ENCODE data around the gene NPIPA1.
"Not testable (repeated sequence)": the region's sequence is repeated elsewhere in the genome, so short reads cannot be mapped to it uniquely, and the experiment has no call there.

Gene NPIPA1

GRCh38 chr16:14928064-14928714, 9.1 kb upstream of the NPIPA1 start:
- H3K4me3 ChIP-seq (replicated peaks; ENCODE audit: low read depth, low read length); DNase-seq (ENCODE audit: low read depth): not testable (repeated sequence)

- H3K4me3 ChIP-seq (replicated peaks; ENCODE audit: low read depth, low read length); DNase-seq (ENCODE audit: low read depth): not testable (repeated sequence)
These were observed 8.1 kb upstream of the NPIPA1 start for GRCh38 chr16:14929176-14929575.

- DNase-seq (ENCODE audit: low read depth); H3K4me3 ChIP-seq (replicated peaks; ENCODE audit: low read depth, low read length): not testable (repeated sequence)
These were observed 7.0 kb upstream of the NPIPA1 start for GRCh38 chr16:14930246-14930645.

DNA sequence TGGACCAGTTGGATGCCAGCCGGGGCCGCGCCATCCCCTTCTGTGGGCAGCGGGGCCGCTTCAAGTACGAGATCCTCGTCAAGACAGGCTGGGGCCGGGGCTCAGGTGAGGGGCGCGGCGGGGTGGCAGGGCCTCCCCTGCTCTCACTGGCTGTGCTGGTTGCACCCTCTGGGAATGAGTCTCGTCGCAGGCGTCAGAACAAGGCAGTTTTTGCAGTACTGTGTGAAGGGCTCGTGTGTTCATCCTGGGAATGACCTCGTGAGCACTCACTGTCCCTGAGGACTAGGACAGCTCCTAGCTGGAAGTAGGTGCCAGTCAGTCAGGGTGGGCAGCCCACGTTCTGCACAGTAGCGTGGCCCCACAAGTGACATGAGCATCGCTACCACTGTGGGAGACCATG, 6.3 kb upstream of the NPIPA1 start:
- not testable (repeated sequence) for DNase-seq (ENCODE audit: low read depth); H3K4me3 ChIP-seq (replicated peaks; ENCODE audit: low read depth, low read length)

GRCh38 chr16:14932581-14933375, 4.5 kb upstream of the NPIPA1 start:
- DNase-seq (ENCODE audit: low read depth) = not testable (repeated sequence)

GRCh38 chr16:14937994-14938393, 751 bp downstream of the NPIPA1 start:
- DNase-seq (ENCODE audit: low read depth); H3K4me3 ChIP-seq (replicated peaks; ENCODE audit: low read depth, low read length): not testable (repeated sequence)

More at GRCh38 chr16:14932581-14933375, 4.5 kb upstream of the NPIPA1 start:
- H3K4me3 ChIP-seq (replicated peaks; ENCODE audit: low read depth, low read length) = not testable (repeated sequence)

GRCh38 chr16:14942686-14943085, 5.4 kb downstream of the NPIPA1 start:
- DNase-seq (ENCODE audit: low read depth); H3K4me3 ChIP-seq (replicated peaks; ENCODE audit: low read depth, low read length): not testable (repeated sequence)

DNA sequence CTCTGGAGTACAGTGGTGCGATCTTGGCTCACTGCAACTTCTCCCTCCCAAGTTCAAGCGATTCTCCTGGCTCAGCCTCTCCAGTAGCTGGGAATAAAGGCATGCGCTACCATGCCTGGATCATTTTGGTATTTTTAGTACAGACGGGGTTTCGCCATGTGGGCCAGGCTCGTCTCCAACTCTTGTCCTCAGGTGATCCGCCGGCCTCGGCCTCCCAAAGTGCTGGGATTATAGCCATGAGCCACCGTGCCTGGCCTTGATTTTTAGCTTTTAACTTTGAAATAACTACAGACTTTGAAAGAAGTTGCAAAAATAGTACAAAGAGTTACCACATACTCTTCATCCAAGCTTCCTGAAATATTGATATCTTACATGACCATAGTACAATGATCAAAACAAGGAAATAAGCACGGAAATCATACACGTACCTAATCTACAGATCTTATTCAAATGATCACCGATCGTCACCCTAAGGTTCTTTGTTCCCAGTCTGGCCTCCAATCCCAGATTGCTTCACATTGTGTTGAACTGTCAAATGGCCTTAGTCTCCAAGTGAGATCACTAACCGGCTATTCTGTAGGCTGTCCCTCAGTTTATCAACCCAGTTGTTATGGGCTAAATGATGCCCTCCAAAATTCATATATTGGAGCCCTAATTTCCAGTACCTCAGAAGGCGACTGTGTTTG, 18.4 kb downstream of the NPIPA1 start:
- no peak overlapping the region for H3K4me3 ChIP-seq (replicated peaks; ENCODE audit: low read depth, low read length)
- DNase-seq (ENCODE audit: low read depth) = no peak
- no peak for TF ChIP-seq CTCF (IDR thresholded peaks at IDR 0.05; ENCODE audit: low read length, missing control alignments)

DNA sequence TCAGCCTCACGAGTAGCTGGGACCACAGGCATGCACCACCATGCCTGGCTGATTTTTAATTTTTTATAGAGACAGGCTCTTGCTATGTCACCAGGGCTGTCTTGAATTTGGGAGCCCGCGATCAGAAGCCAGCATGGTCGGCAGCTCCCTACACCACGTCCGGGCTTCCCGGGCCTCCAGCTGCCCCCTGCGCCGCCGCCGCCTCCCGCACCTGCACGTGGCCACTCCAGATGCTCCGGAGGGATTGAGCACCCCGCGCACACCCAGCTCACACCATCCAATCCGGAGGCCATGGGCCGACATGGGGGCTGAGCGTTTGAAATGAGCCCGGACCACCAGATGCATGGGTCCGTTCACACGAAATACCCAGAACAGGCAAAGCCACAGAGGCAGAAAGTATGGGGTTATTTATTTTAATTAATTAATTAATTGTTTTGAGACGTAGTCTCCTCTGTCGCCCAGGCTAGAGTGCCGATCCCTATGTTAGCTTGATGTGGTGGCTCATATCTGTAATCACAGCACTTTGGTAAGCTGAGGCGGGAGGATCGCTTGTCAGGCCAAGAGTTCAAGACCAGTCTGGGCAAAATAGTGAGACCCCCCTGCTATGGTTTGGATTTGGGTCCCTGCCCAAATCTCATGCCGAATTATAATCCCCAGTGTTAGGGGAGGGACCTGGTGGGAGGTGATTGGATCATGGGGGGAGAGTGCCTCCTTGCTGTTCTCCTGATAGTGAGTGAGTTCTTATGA, 20.5 kb downstream of the NPIPA1 start:
- TF ChIP-seq CTCF (IDR thresholded peaks at IDR 0.05; ENCODE audit: low read length, missing control alignments) = no peak
- no peak for DNase-seq (ENCODE audit: low read depth)

DNA sequence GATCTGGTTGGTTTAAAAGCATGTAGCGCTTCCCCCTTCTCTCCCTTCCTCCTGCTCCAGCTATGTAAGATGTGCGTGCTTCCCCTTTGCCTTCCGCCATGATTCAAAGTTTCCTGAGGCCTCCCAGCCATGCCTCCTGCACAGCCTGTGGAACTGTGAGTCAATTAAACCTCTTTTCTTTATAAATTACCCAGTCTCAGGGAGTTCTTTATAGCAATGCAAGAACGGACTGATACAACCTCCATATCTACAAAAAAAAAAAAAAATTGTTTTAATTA, 21.0 kb downstream of the NPIPA1 start:
- H3K4me3 ChIP-seq (replicated peaks; ENCODE audit: low read depth, low read length) = no peak overlapping the region
- no peak for DNase-seq (ENCODE audit: low read depth)
- no peak for TF ChIP-seq CTCF (IDR thresholded peaks at IDR 0.05; ENCODE audit: low read length, missing control alignments)

More for the DNA sequence above, 20.5 kb downstream of the NPIPA1 start:
- no peak overlapping the region for H3K4me3 ChIP-seq (replicated peaks; ENCODE audit: low read depth, low read length)

Data from fibroblast of pulmonary artery (primary cell).